Measurements from ENCODE around the gene TLK2. TPM values are rescaled to one million over a fixed set of nuclear protein-coding genes. Genes with fewer than 3 reads are reported as not detected.

Gene TLK2
- total RNA-seq, 2 experiments from 2014 or later: 34.9 to 40.3 TPM

- CTCF ChIA-PET: no interaction called here
- POLR2A ChIA-PET: no interaction called here
Measured at GRCh38 chr17:62648251-62648955, 169.8 kb downstream of the TLK2 start.

- POLR2A ChIA-PET: no interaction called here
- CTCF ChIA-PET: no interaction called here
Measured at GRCh38 chr17:62648956-62649294, 170.3 kb downstream of the TLK2 start.

GRCh38 chr17:62649570-62649969, 170.9 kb downstream of the TLK2 start:
- ChIA-PET CTCF (interaction anchor here (0.7 kb wide), 1 partner anchor 17 kb away, joined by 3 read pairs; no protein-coding TSS in a partner anchor), POLR2A (no interaction called here)

GRCh38 chr17:62650587-62650986, 172.0 kb downstream of the TLK2 start:
- CTCF ChIA-PET: no interaction called here
- POLR2A ChIA-PET: no interaction called here

GRCh38 chr17:62652251-62653001, 173.8 kb downstream of the TLK2 start:
- CTCF ChIA-PET: no interaction called here
- POLR2A ChIA-PET: no interaction called here

- ChIA-PET POLR2A (no interaction called here), CTCF (interaction anchor here (0.6 kb wide), 1 partner anchor 11 kb away, joined by 5 read pairs; no protein-coding TSS in a partner anchor)
Measured at GRCh38 chr17:62653002-62653825, 174.6 kb downstream of the TLK2 start.

GRCh38 chr17:62653826-62654761, 175.5 kb downstream of the TLK2 start:
- CTCF ChIA-PET: no interaction called here
- POLR2A ChIA-PET: no interaction called here

- CTCF ChIA-PET: no interaction called here
- POLR2A ChIA-PET: no interaction called here
Measured at GRCh38 chr17:62655656-62656055, 177.0 kb downstream of the TLK2 start.

- ChIA-PET POLR2A (no interaction called here), CTCF (no interaction called here)
Measured at GRCh38 chr17:62656446-62656845, 177.8 kb downstream of the TLK2 start.

GRCh38 chr17:62657145-62657665, 178.6 kb downstream of the TLK2 start:
- POLR2A ChIA-PET: no interaction called here
- CTCF ChIA-PET: interaction anchor here (0.5 to 0.6 kb wide), 2 partner anchors 11 to 1411 kb away, joined by 3 to 4 read pairs; no protein-coding TSS in a partner anchor

GRCh38 chr17:62657690-62658089, 179.1 kb downstream of the TLK2 start:
- ChIA-PET CTCF (no interaction called here), POLR2A (no interaction called here)

GRCh38 chr17:62658136-62658920, 179.7 kb downstream of the TLK2 start:
- ChIA-PET CTCF (no interaction called here), POLR2A (no interaction called here)

- ChIA-PET CTCF (no interaction called here), POLR2A (no interaction called here)
Measured at GRCh38 chr17:62660629-62661118, 182.0 kb downstream of the TLK2 start.

- ChIA-PET CTCF (no interaction called here), POLR2A (no interaction called here)
Measured at GRCh38 chr17:62661337-62661736, 182.7 kb downstream of the TLK2 start.

GRCh38 chr17:62662855-62663254, 184.2 kb downstream of the TLK2 start:
- ChIA-PET POLR2A (no interaction called here), CTCF (no interaction called here)

Measured in activated CD8-positive, alpha-beta memory T cell treated with anti-CD3 and anti-CD28 coated beads for 36 hours (primary cell).